EH (cell line): ENCODE results near the gene MYO18B.

ENCODE experiments used
- DNase-seq: peaks from one replicate; pipeline ENCODE4 v3.0.0-alpha.2; 2015; ENCODE audit warnings: low read depth

MYO18B gene

DNA sequence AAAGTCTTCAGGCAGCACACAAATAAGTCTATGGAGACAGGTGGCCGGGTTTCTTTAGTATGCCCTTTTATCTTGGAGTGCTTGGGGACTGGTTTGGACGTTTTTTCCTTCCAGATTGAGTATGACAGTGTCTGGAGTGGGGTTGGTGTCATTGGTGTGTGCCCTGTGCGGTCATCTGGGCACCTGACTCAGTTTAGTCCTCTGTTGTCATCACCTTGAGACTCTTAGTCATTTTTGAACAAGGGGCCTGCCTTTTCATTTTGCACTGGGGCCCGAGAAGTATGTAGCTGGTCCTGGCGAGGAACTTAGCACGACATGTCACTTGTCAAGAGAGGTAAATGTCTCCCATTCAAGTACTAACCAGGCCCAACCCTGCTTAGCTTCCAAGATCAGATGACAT lies 27.2 kb upstream of the MYO18B start:
- DNase-seq: no peak

DNA sequence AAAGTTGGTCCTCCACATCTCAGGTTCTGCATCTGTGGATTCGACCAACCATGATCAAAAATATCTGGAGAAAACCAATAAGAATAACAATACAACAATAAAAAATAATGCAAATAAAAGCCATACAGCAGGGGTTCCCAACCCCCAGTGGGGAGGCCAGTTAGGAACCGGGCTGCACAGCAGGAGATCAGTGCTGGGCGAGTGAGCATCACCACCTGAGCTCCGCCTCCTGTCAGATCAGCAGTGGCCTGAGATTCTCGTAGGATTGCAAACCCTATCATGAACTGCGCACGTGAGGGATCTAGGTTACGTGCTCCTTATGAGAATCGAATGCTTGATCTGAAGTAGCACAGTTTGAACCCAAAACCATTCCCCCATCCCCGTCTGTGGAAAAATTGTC lies 25.4 kb upstream of the MYO18B start:
- no peak for DNase-seq

- DNase-seq: no peak
Measured at GRCh38 chr22:25718135-25718840, 23.7 kb upstream of the MYO18B start.

- DNase-seq: no peak
Measured at GRCh38 chr22:25722223-25722622, 19.8 kb upstream of the MYO18B start.

GRCh38 chr22:25722626-25723025 lies 19.4 kb upstream of the MYO18B start:
- DNase-seq: peak; percentile 3

GRCh38 chr22:25726241-25726640 lies 15.7 kb upstream of the MYO18B start:
- no peak for DNase-seq

- no peak for DNase-seq
Measured at GRCh38 chr22:25728071-25728470, 13.9 kb upstream of the MYO18B start.

DNA sequence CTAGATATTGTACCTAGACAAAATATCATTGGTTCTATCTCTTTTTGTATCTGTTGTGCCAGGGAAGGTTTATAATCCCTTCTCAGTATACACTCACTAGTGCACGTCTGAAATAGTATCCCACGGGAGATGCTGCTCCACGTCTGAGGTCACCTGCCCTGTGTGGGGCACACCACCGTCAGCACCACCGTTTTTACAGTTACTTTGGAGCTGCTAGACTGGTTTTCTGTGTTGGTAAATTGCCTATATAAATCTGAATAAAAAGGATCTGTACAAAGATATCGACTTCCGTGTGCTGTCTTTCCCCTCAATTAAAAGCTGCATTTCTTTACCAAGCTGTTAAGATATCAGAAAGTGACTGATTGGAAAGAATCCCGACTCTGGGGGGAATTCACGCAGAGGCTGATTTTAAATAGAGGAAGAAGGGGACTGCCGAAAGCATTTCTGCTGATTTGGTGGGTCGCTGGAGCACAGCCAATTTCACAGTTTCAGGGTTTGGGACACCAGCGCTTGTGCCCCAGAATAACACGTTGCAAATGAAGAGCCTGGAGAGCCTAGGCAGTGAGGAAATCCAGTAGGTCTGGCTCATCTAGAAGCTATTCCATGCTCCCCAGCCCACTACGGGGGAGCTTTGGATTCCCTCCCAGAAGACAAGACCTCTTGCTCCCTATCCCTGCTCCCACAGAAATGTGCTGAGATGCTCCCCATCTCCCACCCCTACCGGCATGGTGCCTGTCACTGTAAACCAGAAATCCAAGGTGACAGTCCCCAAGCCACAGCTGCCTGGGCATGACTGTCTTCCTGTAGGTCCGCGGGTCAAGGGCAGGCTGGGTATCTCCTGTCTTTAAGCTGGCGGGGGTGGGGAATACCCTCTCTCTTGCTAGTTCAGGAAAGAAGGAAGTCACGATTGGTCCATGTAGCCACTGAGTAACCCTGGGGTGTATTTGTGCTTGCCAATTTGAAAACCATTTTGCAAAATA lies 12.7 kb upstream of the MYO18B start:
- DNase-seq: no peak

- DNase-seq: no peak
Measured at GRCh38 chr22:25735650-25736049, 6.3 kb upstream of the MYO18B start.

DNA sequence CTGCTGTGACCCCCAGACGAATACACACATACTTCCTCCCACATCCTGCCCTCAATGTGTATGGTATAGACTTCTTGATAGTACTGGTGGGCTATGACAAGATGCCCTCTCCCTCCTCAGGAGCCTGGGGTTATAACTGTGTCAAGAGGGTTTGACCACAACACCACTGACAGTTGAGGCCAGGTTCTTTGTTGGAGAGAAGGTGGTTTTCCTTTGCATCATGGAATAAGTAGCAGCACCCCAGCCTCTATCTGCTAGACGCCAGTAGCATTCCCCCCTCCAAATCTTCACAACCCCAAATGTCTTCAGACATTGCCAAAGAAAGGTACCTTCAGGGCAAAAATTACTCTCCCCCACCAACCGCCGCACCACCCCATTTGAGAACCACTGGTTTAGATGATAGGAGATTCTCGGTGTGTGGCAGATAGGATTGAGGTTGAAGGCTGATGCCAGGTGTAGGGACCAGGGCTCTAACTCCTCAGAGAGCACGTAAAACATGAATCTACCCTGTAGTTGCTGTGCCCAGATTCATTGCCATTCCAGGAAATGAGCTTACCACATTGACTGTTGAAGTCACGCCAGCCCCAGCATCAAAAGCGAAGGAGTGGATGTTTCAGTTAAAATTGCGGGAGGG lies 5.5 kb upstream of the MYO18B start:
- DNase-seq: no peak

DNA sequence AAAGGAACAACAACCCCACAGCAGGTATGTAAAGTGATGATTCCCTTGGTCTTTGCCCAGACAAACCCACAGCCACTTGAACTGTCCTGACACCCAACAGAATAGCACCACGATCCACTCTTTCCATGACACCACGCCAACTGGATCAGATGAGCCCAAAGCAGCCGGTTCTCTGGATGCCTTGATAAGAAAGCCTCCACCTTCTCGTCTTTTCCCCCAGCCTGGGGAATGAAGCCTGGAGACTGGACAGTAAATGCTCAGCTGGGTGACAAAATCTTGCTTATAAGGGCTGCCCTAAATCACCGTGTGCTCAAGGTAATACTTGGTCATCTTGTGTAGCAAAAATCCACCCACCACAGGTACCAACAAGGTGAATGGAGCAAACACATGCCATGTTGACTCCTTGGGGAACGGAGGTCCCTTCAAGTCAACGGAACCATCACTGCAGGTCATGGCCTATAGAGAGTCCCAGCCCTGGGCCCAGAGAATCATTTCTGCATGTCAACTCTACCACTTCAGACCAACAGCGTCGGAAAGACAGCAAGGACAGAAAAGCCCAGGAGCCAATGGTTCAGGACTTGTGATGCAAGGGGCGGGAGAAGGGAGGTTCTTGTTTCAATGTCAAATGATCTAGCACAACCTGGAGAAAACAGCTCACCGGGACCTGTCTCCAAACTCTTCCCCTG lies 2.2 kb upstream of the MYO18B start:
- no peak for DNase-seq

DNA sequence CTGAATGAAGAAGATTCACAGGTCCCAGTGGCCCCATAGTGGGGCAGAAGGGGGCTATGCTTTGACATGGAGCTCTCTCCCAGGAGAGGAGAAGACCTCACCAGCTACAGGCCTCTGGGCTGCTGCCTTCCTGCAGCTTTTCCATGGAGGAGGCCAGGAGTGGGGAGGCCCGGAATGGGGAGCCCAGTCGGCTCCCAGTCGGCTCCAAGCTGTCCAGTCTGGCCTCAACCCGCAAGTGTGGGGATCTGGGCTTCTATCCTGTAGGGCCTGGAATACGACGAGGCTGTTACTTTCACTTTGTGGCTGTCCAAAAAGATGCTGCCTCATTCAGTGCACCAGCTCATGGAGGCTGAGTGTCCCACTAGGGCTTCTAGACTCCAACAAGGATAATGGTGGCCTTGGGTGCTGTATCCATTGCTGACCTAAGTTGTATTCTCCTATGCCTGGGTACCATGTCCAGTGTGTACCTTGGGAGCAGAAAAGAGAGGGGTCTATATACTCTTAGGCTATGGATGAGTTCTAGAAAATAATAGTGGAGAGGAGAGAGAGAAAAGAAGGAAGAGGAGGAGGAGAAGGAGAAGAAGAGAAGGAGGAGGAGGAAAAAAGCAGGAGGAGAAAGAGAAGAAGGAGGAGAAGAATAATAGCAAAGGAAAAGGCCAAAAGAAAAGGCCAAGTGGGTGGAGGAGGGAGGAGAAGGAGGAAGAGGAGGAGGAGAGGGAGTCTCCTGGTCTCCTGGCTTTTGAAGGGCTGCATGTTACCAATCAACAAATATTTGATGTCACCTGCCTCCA lies 1.1 kb downstream of the MYO18B start:
- DNase-seq: no peak

- no peak for DNase-seq
Measured at GRCh38 chr22:25744694-25745093, 2.7 kb downstream of the MYO18B start.

GRCh38 chr22:25745341-25746011 lies 3.5 kb downstream of the MYO18B start:
- peak; percentile 71 for DNase-seq

GRCh38 chr22:25746012-25746373 lies 4.0 kb downstream of the MYO18B start:
- peak; percentile 56 for DNase-seq

GRCh38 chr22:25747245-25747944 lies 5.4 kb downstream of the MYO18B start:
- peak; percentile 99 for DNase-seq

- no peak for DNase-seq
Measured at GRCh38 chr22:25748140-25748539, 6.2 kb downstream of the MYO18B start.

- DNase-seq: no peak
Measured at GRCh38 chr22:25748704-25749103, 6.7 kb downstream of the MYO18B start.

- DNase-seq: no peak
Measured at GRCh38 chr22:25749420-25750169, 7.6 kb downstream of the MYO18B start.
